GM12891 (cell line): ENCODE results near the gene NR2F1-AS1.

Experiments
- PAX5 ChIP-seq: IDR thresholded peaks from 2 replicates; pipeline ENCODE4 v1.6.1; 2011; ENCODE audit warnings: low read length, moderate library complexity, mild to moderate bottlenecking; ENCODE audit not compliant: insufficient read depth, severe bottlenecking
- POLR2A ChIP-seq: IDR thresholded peaks from 2 replicates; pipeline ENCODE4 v1.6.1; 2011; ENCODE audit warnings: low read depth, low read length, control low read depth
- POLR2AphosphoS5 ChIP-seq: IDR thresholded peaks from 2 replicates; pipeline ENCODE4 v1.6.1; 2011; ENCODE audit warnings: low read depth, low read length, control low read depth

- no peak for TF ChIP-seq POLR2AphosphoS5
- no peak for TF ChIP-seq POLR2A
- TF ChIP-seq PAX5: no peak
These were observed 63.2 kb downstream of the NR2F1-AS1 start for GRCh38 chr5:93517828-93518227.
